Smooth muscle cell (in vitro differentiated cells): ENCODE data around the gene PRKAG2. TPM values are rescaled to one million over a fixed set of nuclear protein-coding genes. Genes with fewer than 3 reads are reported as not detected.
"Not testable (repeated sequence)": the region's sequence is repeated elsewhere in the genome, so short reads cannot be mapped to it uniquely, and the experiment has no call there.

ENCODE experiments used
- DNase-seq: peaks from one replicate; lab custom pipeline; 2025; ENCODE audit not compliant: unreplicated experiment; lab: John Stamatoyannopoulos, UW
- H2AFZ ChIP-seq: fragments of 200-600 bp; sonication (generic); 2 replicates; pipeline ENCODE4 v1.6.0; 2016; ENCODE audit warnings: antibody characterized with exemption, low read depth, mild to moderate bottlenecking
- H3F3A ChIP-seq: fragments of 200-600 bp; sonication (generic); 2 replicates; pipeline ENCODE4 v1.6.0; 2017; ENCODE audit warnings: antibody characterized with exemption, low read depth
- H3K27ac ChIP-seq: fragments of 200-600 bp; sonication (generic); 2 replicates; pipeline ENCODE4 v1.5.1; 2016; ENCODE audit warnings: low read depth, mild to moderate bottlenecking
- H3K27me3 ChIP-seq: fragments of 200-600 bp; sonication (generic); 2 replicates; pipeline ENCODE4 v1.6.1; 2016; ENCODE audit warnings: low read depth, mild to moderate bottlenecking
- H3K36me3 ChIP-seq: fragments of 200-600 bp; sonication (generic); 2 replicates; pipeline ENCODE4 v1.5.1; 2016; ENCODE audit warnings: low read depth
- H3K4me1 ChIP-seq: fragments of 200-600 bp; sonication (generic); 2 replicates; pipeline ENCODE4 v1.5.1; 2016; ENCODE audit warnings: low read depth
- H3K4me2 ChIP-seq: fragments of 200-600 bp; sonication (generic); 2 replicates; pipeline ENCODE4 v1.6.0; 2016; ENCODE audit warnings: mild to moderate bottlenecking
- H3K4me3 ChIP-seq: fragments of 200-600 bp; sonication (generic); 2 replicates; pipeline ENCODE4 v1.5.1; 2016; ENCODE audit warnings: mild to moderate bottlenecking
- H3K79me2 ChIP-seq: fragments of 200-600 bp; sonication (generic); 2 replicates; pipeline ENCODE4 v1.6.0; 2016; ENCODE audit warnings: low read depth, mild to moderate bottlenecking
- H3K9ac ChIP-seq: fragments of 200-600 bp; sonication (generic); 2 replicates; pipeline ENCODE4 v1.6.0; 2016; ENCODE audit warnings: low read depth
- H3K9me3 ChIP-seq: fragments of 200-600 bp; sonication (generic); replicated peaks from 2 replicates; pipeline ENCODE4 v1.5.1; 2016; ENCODE audit warnings: low read depth
- H4K20me1 ChIP-seq: fragments of 200-600 bp; sonication (generic); 2 replicates; pipeline ENCODE4 v1.6.0; 2016; ENCODE audit warnings: low read depth
- CTCF ChIP-seq: fragments of 200-600 bp; sonication (generic); IDR thresholded peaks from 2 replicates; pipeline ENCODE4 v1.5.1; 2017; ENCODE audit warnings: borderline replicate concordance, mild to moderate bottlenecking, antibody characterized with exemption; ENCODE audit not compliant: insufficient read depth, poor library complexity, severe bottlenecking
- WGBS: methylation state at CpG from one replicate; pipeline ENCODE4 v1.1.7; 2016; ENCODE audit warnings: low lambda C conversion rate; 5-methylcytosine and 5-hydroxymethylcytosine counted together
- polyA plus RNA-seq: library from polyadenylated mRNA; unstranded; fragments of >200 nt; fragmentation: Nextera tagmentation; extraction: Ambion mirVana; gene quantifications from 2 replicates; pipeline ENCODE4 v1.2.1, GENCODE V29; 2016
- total RNA-seq: library from RNA; depleted of rRNA; stranded (reverse); fragments of >200 nt; gene quantifications from 2 replicates; pipeline ENCODE4 v1.2.3, GENCODE V29; 2014

PRKAG2 gene
- total and polyA plus RNA-seq, 2 experiments from 2014 or later: 3.5 to 3.9 TPM

- DNase-seq: peak; percentile 97
- Histone ChIP-seq H4K20me1 (peaks cover 40% of the 10 kb centered on the region), H3K79me2 (peaks cover 41% of the 10 kb centered on the region), H3K27ac (peak within 1 kb of the TSS; percentile 97), H3K4me3 (peak within 1 kb of the TSS; percentile 94), H3K4me1 (no peaks in the 10 kb centered on the region), H3K36me3 (no peaks in the 10 kb centered on the region), H2AFZ (peak within 1 kb of the TSS; percentile 85), H3F3A (no peaks in the 10 kb centered on the region), H3K4me2 (peak within 1 kb of the TSS; percentile 100), H3K9me3 (no peaks in the 10 kb centered on the region), H3K27me3 (no peaks in the 10 kb centered on the region), H3K9ac (peak within 1 kb of the TSS; percentile 97)
- TF ChIP-seq CTCF: no peak
- WGBS: 3% methylated on average over 48 of the region's 66 CpGs
Measured at GRCh38 chr7:151519765-151520418, 357.0 kb downstream of the PRKAG2 start, which contains the start of gene RHEB. Gene RHEB (minus strand): TSS chr7:151519895. CDS start chr7:151519511, 384 bp downstream.

GRCh38 chr7:151518947-151519764 is 357.8 kb downstream of the PRKAG2 start:
- H3F3A ChIP-seq, DNase-seq, H3K9me3 ChIP-seq, H3K4me1 ChIP-seq, H2AFZ ChIP-seq, H3K27me3 ChIP-seq, H3K36me3 ChIP-seq: not testable (repeated sequence)
- peaks cover 47% of the 10 kb centered on the region for H4K20me1 ChIP-seq
- peak overlapping the region; percentile 94 for H3K4me3 ChIP-seq
- peak overlapping the region; percentile 97 for H3K27ac ChIP-seq
- H3K4me2 ChIP-seq: peak overlapping the region; percentile 100
- peak overlapping the region; percentile 97 for H3K9ac ChIP-seq
- WGBS: under 1% methylated on average over 75 of the region's 118 CpGs
- H3K79me2 ChIP-seq: peaks cover 48% of the 10 kb centered on the region

GRCh38 chr7:151518105-151518946 is 358.6 kb downstream of the PRKAG2 start:
- Histone ChIP-seq H3K4me3 (peak overlapping the region; percentile 94), H3K9ac (peak overlapping the region; percentile 97), H3K9me3 (no peaks in the 10 kb centered on the region), H3K27ac (peak overlapping the region; percentile 97), H3K36me3 (no peaks in the 10 kb centered on the region), H3K4me1 (no peaks in the 10 kb centered on the region), H3K79me2 (peaks cover 57% of the 10 kb centered on the region), H3K27me3 (no peaks in the 10 kb centered on the region), H4K20me1 (peaks cover 56% of the 10 kb centered on the region), H3K4me2 (peak overlapping the region; percentile 100), H3F3A (peaks cover 3% of the 10 kb centered on the region), H2AFZ (no peak overlapping the region)
- 2% methylated on average over 36 of the region's 36 CpGs for WGBS
- TF ChIP-seq CTCF: no peak
- DNase-seq: no peak

- no peaks in the 10 kb centered on the region for H3K4me1 ChIP-seq
- WGBS: 59% methylated on average over 7 of the region's 7 CpGs
- H3K9me3 ChIP-seq: no peaks in the 10 kb centered on the region
- no peak overlapping the region for H3K27ac ChIP-seq
- no peak overlapping the region for H2AFZ ChIP-seq
- H3K79me2 ChIP-seq: peaks cover 63% of the 10 kb centered on the region
- H3K4me2 ChIP-seq: peak overlapping the region; percentile 100
- no peaks in the 10 kb centered on the region for H3K27me3 ChIP-seq
- peaks cover 3% of the 10 kb centered on the region for H3F3A ChIP-seq
- peaks cover 62% of the 10 kb centered on the region for H4K20me1 ChIP-seq
- no peak for TF ChIP-seq CTCF
- peak overlapping the region; percentile 94 for H3K4me3 ChIP-seq
- H3K36me3 ChIP-seq: no peaks in the 10 kb centered on the region
- no peak for DNase-seq
- no peak overlapping the region for H3K9ac ChIP-seq
Measured at GRCh38 chr7:151517601-151518104, 359.3 kb downstream of the PRKAG2 start.
